A549 (cell line): ENCODE data around the gene NCL. TPM values are rescaled to one million over a fixed set of nuclear protein-coding genes. Genes with fewer than 3 reads are reported as not detected.

Experiments
- ATAC-seq, 2 experiments: fragments of 200-7000 bp in 1 of 2; fragments of >200 bp in 1 of 2; cut with Nextera tagmentation in 1 of 2; cut with Tn5 transposase in 1 of 2; 3 replicates each; pipeline versions ENCODE4 v1.8.0 to v1.9.1; 2018 to 2020; ENCODE audit warnings: mild to moderate bottlenecking in 1 of 2, moderate library complexity in 1 of 2
- CTCF ChIA-PET: fragments of 300-600 bp; sonication (Branson Sonifier 250); formaldehyde crosslinking; extraction: SDS; loops from one replicate; lab custom pipeline; 2021; ENCODE audit warnings: antibody characterized with exemption, inconsistent platforms; lab: Yijun Ruan, JAX
- POLR2A ChIA-PET: fragments of 350-600 bp; formaldehyde crosslinking; extraction: SDS; loops from one replicate; lab custom pipeline; 2021; ENCODE audit warnings: antibody characterized with exemption, inconsistent platforms; lab: Yijun Ruan, JAX
- DNase-seq, 2 experiments: peaks; one replicate each; pipeline versions ENCODE4 v3.0.0 to v3.0.0-alpha.2; 2011 to 2016; ENCODE audit warnings: low read depth in 1 of 2, low spot score in 1 of 2
- FAIRE-seq: peaks from 2 replicates; lab custom pipeline; 2011; peaks lifted over from hg19 to GRCh38; lab: Jason Lieb, UNC
- H3K27ac ChIP-seq, 2 experiments: fragments of >200 bp; sonication (Bioruptor Twin); formaldehyde crosslinking; 3 replicates each; pipeline ENCODE4 v1.5.1; 2016 to 2017
- H3K4me1 ChIP-seq: fragments of >200 bp; sonication (Bioruptor Twin); formaldehyde crosslinking; 3 replicates; pipeline ENCODE4 v1.6.1; 2016
- H3K4me2 ChIP-seq: fragments of >200 bp; sonication (Bioruptor Twin); formaldehyde crosslinking; 3 replicates; pipeline ENCODE4 v1.6.1; 2016
- H3K4me3 ChIP-seq: fragments of >200 bp; sonication (Bioruptor Twin); formaldehyde crosslinking; 3 replicates; pipeline ENCODE4 v1.5.1; 2016
- H3K9me3 ChIP-seq: fragments of >200 bp; sonication (Bioruptor Twin); formaldehyde crosslinking; 3 replicates; pipeline ENCODE4 v1.6.1; 2016
- BHLHE40 ChIP-seq: IDR thresholded peaks from 2 replicates; pipeline ENCODE4 v1.6.1; 2012; ENCODE audit warnings: low read depth, low read length, inconsistent platforms
- CEBPB ChIP-seq, 2 experiments: fragments of >200 bp in 1 of 2; sonication (Bioruptor Twin) in 1 of 2; formaldehyde crosslinking in 1 of 2; IDR thresholded peaks; 2 replicates each; pipeline ENCODE4 v1.6.1; 2012 to 2016
- CHD2 ChIP-seq: fragments of 150-350 bp; IDR thresholded peaks from 2 replicates; pipeline ENCODE4 v1.6.1; 2014; ENCODE audit warnings: low read length; ENCODE audit not compliant: partially characterized antibody
- EHF ChIP-seq: fragments of 250-450 bp; sonication (Bioruptor Pico); IDR thresholded peaks from 2 replicates; pipeline ENCODE4 v1.5.0; 2020; ENCODE audit warnings: mild to moderate bottlenecking
- ESRRA ChIP-seq: fragments of 150-350 bp; IDR thresholded peaks from 2 replicates; pipeline ENCODE4 v1.6.1; 2014; ENCODE audit warnings: mild to moderate bottlenecking, low read length, borderline replicate concordance
- HOXB5 ChIP-seq: fragments of 250-450 bp; sonication (Bioruptor Pico); IDR thresholded peaks from 2 replicates; pipeline ENCODE4 v1.5.0; 2020; ENCODE audit warnings: mild to moderate bottlenecking, moderate library complexity
- JUNB ChIP-seq: fragments of >200 bp; sonication (Bioruptor Twin); formaldehyde crosslinking; IDR thresholded peaks from 2 replicates; pipeline ENCODE4 v1.6.1; 2016
- KDM5A ChIP-seq: fragments of 200-600 bp; sonication (generic); IDR thresholded peaks from 2 replicates; pipeline ENCODE4 v1.6.1; 2016; ENCODE audit warnings: antibody characterized with exemption, mild to moderate bottlenecking
- MAFK ChIP-seq: fragments of 450-650 bp; IDR thresholded peaks from 2 replicates; pipeline ENCODE4 v1.6.1; 2014; ENCODE audit not compliant: partially characterized antibody
- MYC ChIP-seq: IDR thresholded peaks from 2 replicates; pipeline ENCODE4 v1.6.1; 2012; ENCODE audit warnings: mild to moderate bottlenecking, inconsistent platforms, low read length, improper control_type of control experiment, borderline replicate concordance
- NR3C1 ChIP-seq: fragments of >200 bp; sonication (Bioruptor Twin); formaldehyde crosslinking; IDR thresholded peaks from 3 replicates; pipeline ENCODE4 v1.6.1; 2017
- RAD21 ChIP-seq, 2 experiments: fragments of >200 bp in 1 of 2; sonication (Bioruptor Twin) in 1 of 2; formaldehyde crosslinking in 1 of 2; IDR thresholded peaks in 1 of 2; conservative IDR thresholded peaks in 1 of 2; 2 replicates in 1 of 2; 3 replicates in 1 of 2; pipeline ENCODE4 v1.6.1; 2012 to 2018; ENCODE audit warnings: inconsistent platforms in 1 of 2
- REST ChIP-seq: fragments of 200-600 bp; sonication (generic); IDR thresholded peaks from 2 replicates; pipeline ENCODE4 v1.6.1; 2016; ENCODE audit warnings: antibody characterized with exemption, mild to moderate bottlenecking, moderate library complexity
- TP53 ChIP-seq: fragments of 250-450 bp; sonication (Bioruptor Pico); IDR thresholded peaks from 2 replicates; pipeline ENCODE4 v1.5.0; 2021; ENCODE audit warnings: mild to moderate bottlenecking, moderate library complexity
- WGBS: methylation state at CpG from one replicate; pipeline ENCODE4 v1.1.6; 2017; ENCODE audit errors: missing lambda C conversion rate; 5-methylcytosine and 5-hydroxymethylcytosine counted together
- polyA plus RNA-seq, 4 experiments: library from polyadenylated mRNA; depleted of rRNA in 3 of 4; stranded (reverse); fragments of >200 nt; fragmentation: RNase III in 1 of 4; extraction: RNeasy Plus Mini Kit Qiagen cat#74134 plus additional on column Dnase treatment in 1 of 4; gene quantifications; 2 replicates in 3 of 4; 3 replicates in 1 of 4; pipeline ENCODE4 v1.2.3, GENCODE V29; 2011 to 2017
- TF ChIP-seq, protein P1 (sequence below): fragments of 450-650 bp; IDR thresholded peaks from 2 replicates; pipeline ENCODE4 v1.6.1; 2014; ENCODE audit warnings: antibody characterized with exemption
- TF ChIP-seq, protein P2 (sequence below): fragments of 250-450 bp; sonication (Bioruptor Pico); IDR thresholded peaks from 2 replicates; pipeline ENCODE4 v1.5.0; 2021; ENCODE audit warnings: mild to moderate bottlenecking, moderate library complexity, borderline replicate concordance
- TF ChIP-seq, protein P3 (sequence below): IDR thresholded peaks from 2 replicates; pipeline ENCODE4 v1.6.1; 2012; ENCODE audit warnings: low read depth, borderline replicate concordance

The NCL gene
- polyA plus RNA-seq, 2 of the 4 experiments (the other 2 are of a cell fraction): 390 to 766 TPM

GRCh38 chr2:231463698-231464575 lies at the start of gene NCL (continued):
- TF ChIP-seq REST: peak; percentile 84
- TF ChIP-seq TP53 (CRISPR knock-in tag): peak; percentile 90
- no peak for TF ChIP-seq ESRRA
- TF ChIP-seq BHLHE40: 0 out of 2 replicates have a peak, but pooled peaks have one; percentile 9
- no peak for TF ChIP-seq MAFK
- peak; percentile 85 for TF ChIP-seq CHD2
- peak; percentile 99 for TF ChIP-seq MYC
- TF ChIP-seq, protein P1, sequence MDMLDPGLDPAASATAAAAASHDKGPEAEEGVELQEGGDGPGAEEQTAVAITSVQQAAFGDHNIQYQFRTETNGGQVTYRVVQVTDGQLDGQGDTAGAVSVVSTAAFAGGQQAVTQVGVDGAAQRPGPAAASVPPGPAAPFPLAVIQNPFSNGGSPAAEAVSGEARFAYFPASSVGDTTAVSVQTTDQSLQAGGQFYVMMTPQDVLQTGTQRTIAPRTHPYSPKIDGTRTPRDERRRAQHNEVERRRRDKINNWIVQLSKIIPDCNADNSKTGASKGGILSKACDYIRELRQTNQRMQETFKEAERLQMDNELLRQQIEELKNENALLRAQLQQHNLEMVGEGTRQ: peak; percentile 95
- TF ChIP-seq JUNB: no peak
- peak; percentile 75 for TF ChIP-seq KDM5A
- TF ChIP-seq, protein P2, sequence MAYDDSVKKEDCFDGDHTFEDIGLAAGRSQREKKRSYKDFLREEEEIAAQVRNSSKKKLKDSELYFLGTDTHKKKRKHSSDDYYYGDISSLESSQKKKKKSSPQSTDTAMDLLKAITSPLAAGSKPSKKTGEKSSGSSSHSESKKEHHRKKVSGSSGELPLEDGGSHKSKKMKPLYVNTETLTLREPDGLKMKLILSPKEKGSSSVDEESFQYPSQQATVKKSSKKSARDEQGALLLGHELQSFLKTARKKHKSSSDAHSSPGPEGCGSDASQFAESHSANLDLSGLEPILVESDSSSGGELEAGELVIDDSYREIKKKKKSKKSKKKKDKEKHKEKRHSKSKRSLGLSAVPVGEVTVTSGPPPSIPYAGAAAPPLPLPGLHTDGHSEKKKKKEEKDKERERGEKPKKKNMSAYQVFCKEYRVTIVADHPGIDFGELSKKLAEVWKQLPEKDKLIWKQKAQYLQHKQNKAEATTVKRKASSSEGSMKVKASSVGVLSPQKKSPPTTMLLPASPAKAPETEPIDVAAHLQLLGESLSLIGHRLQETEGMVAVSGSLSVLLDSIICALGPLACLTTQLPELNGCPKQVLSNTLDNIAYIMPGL: no peak

DNA sequence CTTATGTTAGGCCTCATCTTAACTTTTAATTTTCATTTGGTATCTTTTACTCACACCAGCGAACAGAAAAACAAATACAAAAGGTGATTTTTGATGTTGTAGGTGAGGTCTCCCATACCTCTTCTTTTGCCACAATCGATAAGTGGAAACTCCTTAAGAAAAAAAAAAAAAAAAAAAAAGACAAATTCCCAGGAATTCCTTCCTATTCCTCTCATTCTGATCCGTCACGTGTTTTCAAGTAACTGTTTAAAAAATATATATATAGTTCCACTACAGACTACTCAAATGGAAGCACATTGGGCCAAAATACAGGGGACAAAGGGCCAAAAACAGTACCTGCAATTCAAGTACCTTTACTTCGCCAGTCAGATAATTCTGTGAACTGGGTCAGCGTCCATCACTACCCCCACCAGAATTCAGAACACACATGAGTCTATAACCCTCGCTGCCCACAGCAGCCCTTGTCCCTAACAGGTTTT lies 49.5 kb upstream of the NCL start:
- ChIA-PET POLR2A (interaction anchor here (0.6 to 1.0 kb wide), 11 partner anchors 10 to 161 kb away, joined by 3 to 10 read pairs (median 3); partner anchors contain the start of gene NCL), CTCF (interaction anchor here (0.7 to 1.2 kb wide), 2 partner anchors 31 to 118 kb away, joined by 3 to 4 read pairs; no protein-coding TSS in a partner anchor)
- peak overlapping the region; percentile 73 for H3K4me2 ChIP-seq
- no peaks in the 10 kb centered on the region for H3K9me3 ChIP-seq
- H3K27ac ChIP-seq: peak overlapping the region; percentile 84 to 91
- no peak for DNase-seq
- H3K4me1 ChIP-seq: peaks cover 11% of the 10 kb centered on the region; the same call in 2 of the 3 replicates
- 18% methylated on average over 7 of the region's 7 CpGs for WGBS
- ATAC-seq: no peak; a peak in 1 of 6 replicates
- H3K4me3 ChIP-seq: peak overlapping the region; percentile 65
- FAIRE-seq: no peak
- TF ChIP-seq CEBPB (IDR thresholded peaks at IDR 0.05) (no peak), TP53 (CRISPR knock-in tag) (0 out of 2 replicates have a peak, but pooled peaks have one; percentile 58), HOXB5 (peak; percentile 46; the same call in 1 of the 2 replicates)
- TF ChIP-seq, all 56 proteins: peak for 2

- FAIRE-seq (no peak), DNase-seq (no peak), ATAC-seq (no peak)
- no peak overlapping the region for H3K4me2 ChIP-seq
- H3K4me1 ChIP-seq: peaks cover 11% of the 10 kb centered on the region; the same call in 2 of the 3 replicates
- POLR2A ChIA-PET: interaction anchor here (1.2 to 1.5 kb wide), 2 partner anchors 16 to 48 kb away, joined by 3 to 4 read pairs; partner anchors contain the start of gene NCL
- H3K9me3 ChIP-seq: no peaks in the 10 kb centered on the region
- CTCF ChIA-PET: interaction anchor here (0.8 to 2.4 kb wide), 3 partner anchors 29 to 54 kb away, joined by 3 to 10 read pairs (median 10); no protein-coding TSS in a partner anchor
- H3K27ac ChIP-seq: no peak overlapping the region
- H3K4me3 ChIP-seq: no peak overlapping the region
- 86% methylated on average over 5 of the region's 5 CpGs for WGBS
- TF ChIP-seq RAD21 (conservative IDR thresholded peaks at IDR 0.05 in 1 of 2, IDR thresholded peaks at IDR 0.05 in 1 of 2) (no peak), EHF (CRISPR knock-in tag) (no peak), MYC (no peak), NR3C1 (no peak), REST (no peak)
- TF ChIP-seq, protein P3, sequence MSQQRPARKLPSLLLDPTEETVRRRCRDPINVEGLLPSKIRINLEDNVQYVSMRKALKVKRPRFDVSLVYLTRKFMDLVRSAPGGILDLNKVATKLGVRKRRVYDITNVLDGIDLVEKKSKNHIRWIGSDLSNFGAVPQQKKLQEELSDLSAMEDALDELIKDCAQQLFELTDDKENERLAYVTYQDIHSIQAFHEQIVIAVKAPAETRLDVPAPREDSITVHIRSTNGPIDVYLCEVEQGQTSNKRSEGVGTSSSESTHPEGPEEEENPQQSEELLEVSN: no peak
- TF ChIP-seq, protein P2: no peak
These were observed 47.9 kb upstream of the NCL start for GRCh38 chr2:231512222-231512621.
